Activated CD4-positive, alpha-beta T cell treated with anti-CD3 and anti-CD28 coated beads, Interleukin-10, Interleukin-2, amounts not matched to agents 100 ng/mL and 50 ng/mL, durations not matched to agents 16 hours and 8 hours (primary cell): ENCODE data around the gene OTX2.

Source experiments
- DNase-seq: peaks from one replicate; pipeline ENCODE4 v3.0.0-alpha.2; 2020

The OTX2 gene

GRCh38 chr14:56794557-56795283 is 15.6 kb downstream of the OTX2 start:
- DNase-seq = no peak

GRCh38 chr14:56794088-56794556 is 16.2 kb downstream of the OTX2 start:
- no peak for DNase-seq

DNA sequence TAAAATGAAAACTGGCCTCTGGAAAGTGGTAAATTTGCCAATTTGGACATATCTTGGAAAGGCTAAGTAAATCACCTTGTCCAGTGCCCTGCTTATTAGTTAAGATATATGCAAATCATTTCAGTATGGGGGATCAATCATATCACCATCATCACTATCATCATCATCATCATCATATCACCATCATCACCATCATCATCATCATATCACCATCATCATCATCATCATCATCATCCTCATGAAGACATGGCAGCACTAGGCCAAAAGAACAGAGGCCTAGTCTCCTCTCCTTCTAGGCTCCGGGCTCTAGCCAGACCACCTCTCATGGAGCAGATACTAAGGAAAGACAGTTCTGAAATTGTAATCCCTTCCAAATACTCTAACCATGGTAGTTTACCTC is 20.3 kb downstream of the OTX2 start:
- DNase-seq = no peak

DNA sequence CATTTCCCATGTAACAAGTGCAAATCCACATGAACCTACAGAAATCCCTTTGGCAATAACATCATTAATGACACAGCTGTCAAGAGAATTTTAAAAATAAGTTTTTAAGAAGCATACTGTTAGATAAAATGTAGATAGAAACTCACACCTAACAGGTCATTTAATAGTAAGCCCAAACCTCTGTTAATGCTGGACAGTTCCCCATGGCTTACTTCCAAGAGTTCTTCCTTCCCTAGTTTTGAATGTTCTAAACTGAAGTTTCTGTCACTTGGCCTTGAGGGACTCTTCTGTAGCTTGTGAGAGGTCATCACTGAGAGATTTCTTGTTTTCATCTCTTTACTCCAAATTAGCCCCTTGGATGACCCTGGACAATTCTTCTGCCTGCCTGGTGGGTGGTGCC is 22.7 kb downstream of the OTX2 start:
- DNase-seq = no peak

DNA sequence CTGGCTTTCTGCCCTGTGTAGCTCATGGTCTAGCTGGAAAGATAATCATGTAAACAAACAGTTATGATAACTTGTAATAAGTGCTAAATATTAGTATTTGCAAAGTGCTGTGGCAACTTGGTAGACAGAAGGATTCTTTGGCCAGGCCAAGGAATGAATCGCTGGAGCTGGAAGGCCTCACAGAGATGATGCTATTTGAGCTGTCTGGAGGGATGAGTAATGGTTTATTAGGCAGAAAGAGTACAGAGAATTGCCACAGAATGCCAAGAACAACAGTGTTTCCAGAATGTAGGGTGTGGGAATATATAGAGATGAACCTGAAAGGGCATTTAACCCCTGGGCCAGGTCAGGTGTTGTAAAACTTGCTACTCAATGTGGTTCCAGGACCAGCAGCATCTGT is 27.6 kb downstream of the OTX2 start:
- DNase-seq = no peak

DNA sequence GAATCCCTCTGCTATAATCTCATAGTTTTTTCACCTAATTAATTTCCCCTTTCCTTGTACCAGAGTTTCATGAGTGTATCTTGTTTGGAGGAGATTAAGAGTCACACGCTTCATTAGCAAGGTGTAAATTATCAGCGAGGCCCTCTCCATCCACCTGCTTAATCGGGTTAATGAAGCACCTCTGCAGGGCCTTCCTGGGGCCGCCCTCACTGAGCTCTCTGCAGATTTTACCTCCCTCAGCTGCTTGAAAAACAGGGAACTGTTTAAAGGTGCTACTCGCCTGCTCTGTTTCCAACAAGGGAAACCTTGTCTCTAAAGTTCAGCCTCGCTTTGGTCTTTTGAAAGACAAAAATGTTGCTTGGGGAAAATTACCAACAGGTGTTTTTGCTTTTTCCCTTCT is 35.8 kb downstream of the OTX2 start:
- no peak for DNase-seq

- DNase-seq = no peak
Observed at GRCh38 chr14:56770512-56770911, 39.8 kb downstream of the OTX2 start.

DNA sequence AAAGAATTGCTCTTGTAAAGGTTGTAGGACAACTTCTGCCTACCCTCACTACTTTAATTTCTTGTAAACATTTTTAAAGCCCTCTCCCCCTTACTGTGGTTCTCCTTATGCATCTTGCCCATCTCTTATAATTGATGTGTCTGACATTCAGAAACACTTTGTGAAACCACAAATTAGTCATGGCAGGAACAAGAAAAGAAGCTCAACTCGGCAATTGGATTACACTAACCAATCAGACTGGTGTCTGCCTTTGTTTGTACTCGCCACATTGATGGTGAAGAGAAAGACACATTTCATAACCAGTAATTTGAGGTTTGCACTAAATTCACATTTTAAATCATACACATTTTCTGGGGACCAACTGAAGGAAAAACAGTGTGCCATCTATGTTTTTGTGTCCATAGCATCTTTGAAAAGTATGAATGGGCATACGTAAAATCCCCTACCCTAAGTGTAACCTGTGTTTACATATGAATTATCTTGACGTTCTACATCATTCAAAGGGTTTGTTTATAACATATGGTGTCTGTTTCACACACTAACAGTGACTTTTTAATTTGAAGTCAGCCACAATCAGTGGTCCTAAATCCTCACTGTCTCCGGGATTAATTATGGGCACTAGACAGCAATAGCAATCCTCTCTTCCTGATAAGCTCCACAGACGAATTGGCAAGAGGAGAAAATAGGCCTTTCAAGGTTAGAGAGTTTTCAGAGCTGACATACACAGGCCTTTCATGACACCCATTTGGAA is 49.9 kb downstream of the OTX2 start:
- DNase-seq = peak; percentile 35

- no peak for DNase-seq
Observed at GRCh38 chr14:56759633-56760032, 50.6 kb downstream of the OTX2 start.

- DNase-seq = no peak
Observed at GRCh38 chr14:56759094-56759493, 51.2 kb downstream of the OTX2 start.

GRCh38 chr14:56754921-56755320 is 55.4 kb downstream of the OTX2 start:
- DNase-seq = no peak

DNA sequence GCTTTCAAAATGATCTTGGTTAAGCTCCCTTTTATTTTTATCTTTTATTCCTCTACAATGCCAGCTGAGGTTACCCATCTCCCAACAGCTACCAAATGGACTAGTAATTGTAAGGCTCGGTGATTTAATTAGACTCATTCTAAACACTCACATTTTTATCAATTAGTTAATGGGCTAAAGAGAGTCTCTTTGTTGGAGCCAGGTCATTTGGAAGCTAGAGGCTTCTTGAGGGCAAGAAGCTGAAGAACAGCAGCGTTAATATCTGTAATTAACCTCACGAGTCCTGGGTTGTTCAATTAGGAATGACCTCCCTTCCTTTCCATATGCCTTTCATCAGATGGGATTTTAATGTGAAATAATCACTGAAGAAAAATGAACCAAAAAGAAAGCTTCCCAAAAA is 56.9 kb downstream of the OTX2 start:
- DNase-seq = no peak

DNA sequence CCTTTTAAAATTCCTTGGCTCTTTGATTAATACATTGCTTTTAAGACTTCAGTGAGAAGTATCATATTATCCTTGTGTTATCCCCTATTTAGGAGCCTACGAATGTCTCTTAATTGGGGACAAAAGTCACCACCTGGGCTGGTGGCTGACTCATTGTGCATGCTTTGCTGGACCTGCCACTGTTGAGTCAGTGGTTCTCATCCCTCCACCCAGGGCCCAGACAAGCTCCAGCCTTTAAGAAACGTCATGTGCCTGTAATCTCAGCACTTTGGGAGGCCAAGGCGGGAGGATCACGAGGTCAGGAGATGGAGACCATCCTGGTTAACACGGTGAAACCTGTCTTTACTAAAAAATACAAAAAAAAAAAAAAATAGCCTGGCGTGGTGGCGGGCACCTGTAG is 57.9 kb downstream of the OTX2 start:
- DNase-seq = no peak

GRCh38 chr14:56751471-56751870 is 58.8 kb downstream of the OTX2 start:
- DNase-seq = no peak
